Mesenchymal stem cell (in vitro differentiated cells and primary cell): ENCODE results near the gene SEPTIN5.

ENCODE experiments used
- DNase-seq: peaks from one replicate; pipeline ENCODE4 v3.0.0-alpha.2; 2013
- H2AFZ ChIP-seq: one replicate; pipeline ENCODE4 v1.6.1; 2013; ENCODE audit warnings: low read depth, mild to moderate bottlenecking, control low read depth, inconsistent platforms, low read length, moderate library complexity
- H2AK5ac ChIP-seq: 2 replicates; pipeline ENCODE4 v1.6.1; 2013; ENCODE audit warnings: low read length, moderate library complexity, mild to moderate bottlenecking, inconsistent platforms; ENCODE audit not compliant: severe bottlenecking
- H2BK120ac ChIP-seq: one replicate; pipeline ENCODE4 v1.6.1; 2013; ENCODE audit warnings: low read depth, mild to moderate bottlenecking, inconsistent platforms, low read length, moderate library complexity
- H2BK12ac ChIP-seq, 2 experiments: one replicate each; pipeline ENCODE4 v1.6.1; 2013; ENCODE audit warnings: inconsistent platforms in 2 of 2, low read length in 2 of 2, mild to moderate bottlenecking in 2 of 2, moderate library complexity in 2 of 2, control low read depth in 1 of 2
- H2BK15ac ChIP-seq: one replicate; pipeline ENCODE4 v1.6.1; 2013; ENCODE audit warnings: mild to moderate bottlenecking, low read depth, inconsistent platforms; ENCODE audit not compliant: poor library complexity, severe bottlenecking
- H2BK5ac ChIP-seq: 2 replicates; pipeline ENCODE4 v1.6.1; 2013; ENCODE audit warnings: low read depth, mild to moderate bottlenecking, low read length, control low read depth, inconsistent platforms; ENCODE audit not compliant: poor library complexity, severe bottlenecking
- H3K14ac ChIP-seq, 2 experiments: one replicate each; pipeline ENCODE4 v1.6.1; 2013; ENCODE audit warnings: inconsistent platforms in 2 of 2, low read length in 2 of 2, control low read depth in 1 of 2, mild to moderate bottlenecking in 1 of 2, moderate library complexity in 1 of 2
- H3K18ac ChIP-seq, 2 experiments: one replicate each; pipeline ENCODE4 v1.6.1; 2013; ENCODE audit warnings: inconsistent platforms in 2 of 2, low read length in 2 of 2, control low read depth in 1 of 2, low read depth in 1 of 2, mild to moderate bottlenecking in 1 of 2
- H3K23ac ChIP-seq, 2 experiments: one replicate each; pipeline ENCODE4 v1.6.1; 2013; ENCODE audit warnings: inconsistent platforms in 2 of 2, low read length in 2 of 2, mild to moderate bottlenecking in 2 of 2, moderate library complexity in 2 of 2, control low read depth in 1 of 2
- H3K27ac ChIP-seq: 2 replicates; pipeline ENCODE4 v1.5.1; 2013; ENCODE audit warnings: mild to moderate bottlenecking, moderate library complexity, low read length, control low read depth, inconsistent platforms; ENCODE audit not compliant: poor library complexity, severe bottlenecking
- H3K27me3 ChIP-seq, 2 experiments: 2 replicates each; pipeline versions ENCODE4 v1.6.1 to v1.7.0; 2013; ENCODE audit warnings: low read length in 2 of 2, mild to moderate bottlenecking in 2 of 2, moderate library complexity in 2 of 2, control low read depth in 1 of 2, inconsistent platforms in 1 of 2; ENCODE audit not compliant: control insufficient read depth in 1 of 2, insufficient read depth in 1 of 2
- H3K36me3 ChIP-seq, 2 experiments: 2 replicates each; pipeline versions ENCODE4 v1.6.1 to v1.7.0; 2013; ENCODE audit warnings: low read length in 2 of 2, control low read depth in 1 of 2, inconsistent platforms in 1 of 2, low read depth in 1 of 2, mild to moderate bottlenecking in 1 of 2; ENCODE audit not compliant: insufficient read depth in 2 of 2, control insufficient read depth in 1 of 2
- H3K4ac ChIP-seq, 2 experiments: one replicate each; pipeline ENCODE4 v1.6.1; 2013; ENCODE audit warnings: inconsistent platforms in 2 of 2, low read length in 2 of 2, mild to moderate bottlenecking in 2 of 2, moderate library complexity in 2 of 2, control low read depth in 1 of 2, low read depth in 1 of 2
- H3K4me1 ChIP-seq: 2 replicates; pipeline ENCODE4 v1.6.1; 2013; ENCODE audit warnings: low read depth, low read length, control low read depth; ENCODE audit not compliant: control insufficient read depth, insufficient read depth
- H3K4me2 ChIP-seq: 2 replicates; pipeline ENCODE4 v1.6.1; 2013; ENCODE audit warnings: low read length, mild to moderate bottlenecking, inconsistent platforms; ENCODE audit not compliant: poor library complexity, severe bottlenecking
- H3K4me3 ChIP-seq, 2 experiments: 2 replicates each; pipeline versions ENCODE4 v1.5.1 to v1.7.0; 2013; ENCODE audit warnings: low read length in 2 of 2, mild to moderate bottlenecking in 2 of 2, control low read depth in 1 of 2, low read depth in 1 of 2; ENCODE audit not compliant: insufficient read depth in 1 of 2
- H3K79me1 ChIP-seq: replicated peaks from 2 replicates; pipeline ENCODE4 v1.6.1; 2013; ENCODE audit warnings: mild to moderate bottlenecking, control low read depth, low read length, inconsistent platforms; ENCODE audit not compliant: poor library complexity, severe bottlenecking
- H3K9ac ChIP-seq: 2 replicates; pipeline ENCODE4 v1.7.0; 2013; ENCODE audit warnings: mild to moderate bottlenecking, low read length, moderate library complexity
- H3K9me3 ChIP-seq: 2 replicates; pipeline ENCODE4 v1.7.0; 2013; ENCODE audit warnings: mild to moderate bottlenecking, low read length; ENCODE audit not compliant: control insufficient read depth
- H4K8ac ChIP-seq: one replicate; pipeline ENCODE4 v1.6.1; 2013; ENCODE audit warnings: inconsistent platforms, mild to moderate bottlenecking, low read length, moderate library complexity
- H4K91ac ChIP-seq: one replicate; pipeline ENCODE4 v1.6.1; 2013; ENCODE audit warnings: mild to moderate bottlenecking, low read length, inconsistent platforms
- WGBS: methylation state at CpG from one replicate; pipeline ENCODE4 v1.1.7; 2013; ENCODE audit warnings: mixed read lengths; 5-methylcytosine and 5-hydroxymethylcytosine counted together

Gene SEPTIN5

GRCh38 chr22:19719488-19720021, 5.3 kb downstream of the SEPTIN5 start:
- H3K79me1 ChIP-seq = peaks cover 4% of the 10 kb centered on the region
- H2AFZ ChIP-seq = no peak overlapping the region
- peaks cover 9 to 54% of the 10 kb centered on the region in 2 experiments for H3K27me3 ChIP-seq
- no peak overlapping the region for H3K14ac ChIP-seq
- H3K9ac ChIP-seq = no peak overlapping the region
- no peak overlapping the region for H3K23ac ChIP-seq
- no peak overlapping the region for H2BK5ac ChIP-seq
- no peak overlapping the region for H2BK12ac ChIP-seq
- H4K91ac ChIP-seq = no peak overlapping the region
- H2BK15ac ChIP-seq = no peak overlapping the region
- peaks cover 51% of the 10 kb centered on the region for H3K4me1 ChIP-seq
- no peaks in the 10 kb centered on the region for H3K9me3 ChIP-seq
- H3K36me3 ChIP-seq = peaks cover 0 to 28% of the 10 kb centered on the region in 2 experiments
- peak overlapping the region in 1 of 2 experiments; percentile 78 for H3K4me3 ChIP-seq
- H3K18ac ChIP-seq = no peak overlapping the region
- H3K27ac ChIP-seq = no peak overlapping the region
- no peak overlapping the region for H4K8ac ChIP-seq
- H3K4me2 ChIP-seq = no peak overlapping the region
- no peak for DNase-seq
- H2BK120ac ChIP-seq = no peak overlapping the region
- WGBS = 85% methylated on average over 12 of the region's 12 CpGs
- no peak overlapping the region for H3K4ac ChIP-seq
- no peak overlapping the region for H2AK5ac ChIP-seq

DNA sequence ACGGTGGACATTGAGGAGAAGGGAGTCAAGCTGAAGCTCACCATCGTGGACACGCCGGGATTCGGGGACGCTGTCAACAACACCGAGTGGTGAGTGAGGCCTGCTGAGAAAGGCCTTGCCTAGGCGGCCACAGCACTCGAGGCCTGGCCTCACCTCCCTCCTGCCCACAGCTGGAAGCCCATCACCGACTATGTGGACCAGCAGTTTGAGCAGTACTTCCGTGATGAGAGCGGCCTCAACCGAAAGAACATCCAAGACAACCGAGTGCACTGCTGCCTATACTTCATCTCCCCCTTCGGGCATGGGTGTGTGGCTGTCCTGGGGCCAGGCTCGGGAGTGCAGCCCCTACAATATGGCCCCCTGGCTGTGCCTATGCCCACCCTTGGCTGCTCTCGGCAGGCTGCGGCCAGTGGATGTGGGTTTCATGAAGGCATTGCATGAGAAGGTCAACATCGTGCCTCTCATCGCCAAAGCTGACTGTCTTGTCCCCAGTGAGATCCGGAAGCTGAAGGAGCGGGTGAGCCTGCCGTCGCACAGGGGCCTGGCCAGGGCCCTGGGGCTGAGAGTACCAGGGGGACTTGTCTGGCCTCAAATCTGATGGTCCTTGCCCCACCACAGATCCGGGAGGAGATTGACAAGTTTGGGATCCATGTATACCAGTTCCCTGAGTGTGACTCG, 6.0 kb downstream of the SEPTIN5 start:
- no peak for DNase-seq
- no peak overlapping the region for H3K23ac ChIP-seq
- H3K9me3 ChIP-seq = no peaks in the 10 kb centered on the region
- H3K27ac ChIP-seq = no peak overlapping the region
- no peak overlapping the region for H3K4me3 ChIP-seq
- H3K4me1 ChIP-seq = peaks cover 45% of the 10 kb centered on the region
- no peak overlapping the region for H2BK5ac ChIP-seq
- no peak overlapping the region for H4K8ac ChIP-seq
- no peak overlapping the region for H3K18ac ChIP-seq
- H2BK12ac ChIP-seq = no peak overlapping the region
- H3K36me3 ChIP-seq = peaks cover 0 to 28% of the 10 kb centered on the region in 2 experiments
- H3K4ac ChIP-seq = no peak overlapping the region
- H2AFZ ChIP-seq = no peak overlapping the region
- no peak overlapping the region for H2BK15ac ChIP-seq
- no peak overlapping the region for H3K14ac ChIP-seq
- no peak overlapping the region for H2AK5ac ChIP-seq
- H3K4me2 ChIP-seq = no peak overlapping the region
- H3K79me1 ChIP-seq = peaks cover 4% of the 10 kb centered on the region
- 88% methylated on average over 26 of the region's 26 CpGs for WGBS
- no peak overlapping the region for H3K9ac ChIP-seq
- H2BK120ac ChIP-seq = no peak overlapping the region
- no peak overlapping the region for H4K91ac ChIP-seq
- peaks cover 12 to 57% of the 10 kb centered on the region in 2 experiments for H3K27me3 ChIP-seq

DNA sequence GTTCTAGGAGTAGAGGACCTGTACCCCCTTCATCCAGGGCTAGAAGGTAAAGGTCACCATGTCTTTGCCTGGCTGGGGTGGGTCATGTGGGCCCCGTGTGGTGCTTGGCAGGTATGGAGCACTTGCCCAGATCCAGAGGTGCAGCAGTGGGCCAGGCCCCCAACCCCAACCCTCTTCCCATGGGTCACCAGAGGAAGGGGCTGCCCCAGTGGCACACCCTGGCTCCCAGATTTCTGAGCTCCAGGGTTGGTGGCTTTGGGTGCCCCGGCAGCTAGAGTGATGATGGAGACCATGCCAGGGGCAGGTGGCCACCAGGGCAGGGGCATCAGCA, 6.7 kb downstream of the SEPTIN5 start:
- 94% methylated on average over 2 of the region's 2 CpGs for WGBS
- no peak overlapping the region for H2BK5ac ChIP-seq

DNA sequence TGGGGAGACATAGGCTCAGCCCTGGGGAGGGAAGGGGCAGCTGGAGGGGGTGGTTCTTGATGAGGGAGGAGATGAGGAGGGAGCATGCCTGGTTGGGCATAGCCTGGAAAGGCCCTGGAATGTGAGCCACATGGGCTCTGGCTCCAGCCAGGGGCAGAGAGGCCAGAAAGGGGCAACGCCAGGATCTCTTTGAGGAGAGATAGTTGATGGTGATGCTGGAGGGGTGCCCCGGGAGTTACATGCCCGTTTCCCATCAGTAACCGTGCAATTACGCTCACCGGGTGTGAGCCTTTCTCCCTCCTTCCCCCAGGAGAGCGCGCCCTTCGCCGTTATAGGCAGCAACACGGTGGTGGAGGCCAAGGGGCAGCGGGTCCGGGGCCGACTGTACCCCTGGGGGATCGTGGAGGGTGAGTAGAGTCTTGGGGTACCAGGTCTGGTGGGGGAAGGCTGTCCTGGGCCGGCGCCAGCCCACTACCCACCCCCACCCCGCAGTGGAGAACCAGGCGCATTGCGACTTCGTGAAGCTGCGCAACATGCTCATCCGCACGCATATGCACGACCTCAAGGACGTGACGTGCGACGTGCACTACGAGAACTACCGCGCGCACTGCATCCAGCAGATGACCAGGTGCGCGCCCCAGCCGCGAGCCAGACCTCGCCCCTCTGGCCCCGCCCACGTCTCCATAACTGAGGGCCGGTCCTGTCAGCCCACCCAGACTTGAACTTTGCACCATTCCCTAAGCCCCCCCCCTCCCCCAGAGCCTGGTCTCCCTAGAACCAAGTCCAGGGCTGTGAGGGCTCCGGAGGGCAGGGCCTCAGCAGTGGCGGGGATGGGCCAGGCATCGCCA, 7.3 kb downstream of the SEPTIN5 start:
- peaks cover 10 to 56% of the 10 kb centered on the region in 2 experiments for H3K27me3 ChIP-seq
- H3K18ac ChIP-seq = no peak overlapping the region
- no peak for DNase-seq
- no peak overlapping the region for H3K9ac ChIP-seq
- peaks cover 0 to 28% of the 10 kb centered on the region in 2 experiments for H3K36me3 ChIP-seq
- H3K23ac ChIP-seq = no peak overlapping the region
- H3K79me1 ChIP-seq = peaks cover 4% of the 10 kb centered on the region
- no peak overlapping the region for H2AFZ ChIP-seq
- no peak overlapping the region for H3K4ac ChIP-seq
- no peak overlapping the region for H2BK120ac ChIP-seq
- H4K8ac ChIP-seq = no peak overlapping the region
- no peak overlapping the region for H3K27ac ChIP-seq
- H3K4me3 ChIP-seq = peak overlapping the region in 1 of 2 experiments; percentile 7
- H3K14ac ChIP-seq = no peak overlapping the region
- no peak overlapping the region for H3K4me2 ChIP-seq
- peaks cover 43% of the 10 kb centered on the region for H3K4me1 ChIP-seq
- no peaks in the 10 kb centered on the region for H3K9me3 ChIP-seq
- no peak overlapping the region for H4K91ac ChIP-seq
- WGBS = 28% methylated on average over 37 of the region's 44 CpGs
- H2BK15ac ChIP-seq = no peak overlapping the region
- no peak overlapping the region for H2AK5ac ChIP-seq
- no peak overlapping the region for H2BK12ac ChIP-seq
- no peak overlapping the region for H2BK5ac ChIP-seq

More for the DNA sequence above, 6.7 kb downstream of the SEPTIN5 start:
- no peak overlapping the region for H4K8ac ChIP-seq
- H2AK5ac ChIP-seq = no peak overlapping the region
- peaks cover 4% of the 10 kb centered on the region for H3K79me1 ChIP-seq
- peaks cover 0 to 28% of the 10 kb centered on the region in 2 experiments for H3K36me3 ChIP-seq
- H3K14ac ChIP-seq = no peak overlapping the region
- H2BK120ac ChIP-seq = no peak overlapping the region
- DNase-seq = no peak
- H2AFZ ChIP-seq = no peak overlapping the region
- no peak overlapping the region for H2BK12ac ChIP-seq
- no peak overlapping the region for H2BK15ac ChIP-seq
- H3K4me1 ChIP-seq = peaks cover 43% of the 10 kb centered on the region
- H3K4ac ChIP-seq = no peak overlapping the region
- no peak overlapping the region for H3K9ac ChIP-seq
- no peak overlapping the region for H3K27ac ChIP-seq
- no peaks in the 10 kb centered on the region for H3K9me3 ChIP-seq
- peaks cover 13 to 60% of the 10 kb centered on the region in 2 experiments for H3K27me3 ChIP-seq
- no peak overlapping the region for H3K4me3 ChIP-seq
- H4K91ac ChIP-seq = no peak overlapping the region
- no peak overlapping the region for H3K4me2 ChIP-seq
- no peak overlapping the region for H3K23ac ChIP-seq
- no peak overlapping the region for H3K18ac ChIP-seq
